WTC11 (cell line): ENCODE measurements around the gene TMEM212.

Experiments
- E2F1 ChIP-seq: sonication (generic); formaldehyde crosslinking; IDR thresholded peaks from 2 replicates; pipeline ENCODE4 v1.8.0; 2022; ENCODE audit warnings: mild to moderate bottlenecking, missing genetic modification reagents
- MLX ChIP-seq: sonication (generic); formaldehyde crosslinking; IDR thresholded peaks from 2 replicates; pipeline ENCODE4 v1.8.1; 2023; ENCODE audit warnings: mild to moderate bottlenecking, missing genetic modification reagents, moderate library complexity
- NR2C2 ChIP-seq: sonication (generic); formaldehyde crosslinking; IDR thresholded peaks from 2 replicates; pipeline ENCODE4 v1.8.0; 2022; ENCODE audit warnings: mild to moderate bottlenecking, missing genetic modification reagents
- USF2 ChIP-seq: sonication (generic); formaldehyde crosslinking; IDR thresholded peaks from 2 replicates; pipeline ENCODE4 v1.8.1; 2023; ENCODE audit warnings: mild to moderate bottlenecking, missing genetic modification reagents, moderate library complexity
- ZNF138 ChIP-seq: sonication (generic); formaldehyde crosslinking; conservative IDR thresholded peaks from 2 replicates; pipeline ENCODE4 v1.8.1; 2022; ENCODE audit warnings: mild to moderate bottlenecking, moderate library complexity, missing genetic modification reagents
- TF ChIP-seq, protein P1 (sequence below): sonication (generic); formaldehyde crosslinking; conservative IDR thresholded peaks from 2 replicates; pipeline ENCODE4 v1.8.1; 2022; ENCODE audit warnings: mild to moderate bottlenecking, missing genetic modification reagents

DNA sequence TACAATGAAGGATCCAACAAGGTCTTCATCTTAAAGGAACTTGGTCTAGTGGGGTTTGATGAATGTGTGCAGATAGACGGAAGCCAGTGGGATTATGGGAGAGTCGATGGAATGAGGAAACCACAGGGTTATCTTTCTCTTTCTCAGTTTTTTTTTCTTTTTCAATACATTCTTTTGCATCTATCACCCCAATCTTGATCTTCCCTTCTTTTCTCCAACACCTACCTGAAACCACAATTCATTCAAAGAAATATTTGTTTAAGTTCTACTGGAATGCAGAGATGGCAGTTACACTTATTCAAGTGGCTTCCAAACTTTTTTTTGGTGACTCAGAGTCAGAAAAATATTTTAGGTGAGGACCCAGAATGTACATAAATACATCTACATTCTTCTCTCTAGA, 1.7 kb downstream of the TMEM212 start:
- TF ChIP-seq ZNF138 (CRISPR knock-in tag) (no peak), NR2C2 (CRISPR knock-in tag) (no peak), E2F1 (no peak), MLX (no peak), USF2 (CRISPR knock-in tag) (no peak)
- TF ChIP-seq, protein P1, sequence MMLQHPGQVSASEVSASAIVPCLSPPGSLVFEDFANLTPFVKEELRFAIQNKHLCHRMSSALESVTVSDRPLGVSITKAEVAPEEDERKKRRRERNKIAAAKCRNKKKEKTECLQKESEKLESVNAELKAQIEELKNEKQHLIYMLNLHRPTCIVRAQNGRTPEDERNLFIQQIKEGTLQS (CRISPR knock-in tag) = no peak
